ENCODE results near the gene ZNF618.

The ZNF618 gene

GRCh38 chr9:113934167-113934828, 58.2 kb downstream of the ZNF618 start:
- Histone ChIP-seq H2AFZ (ENCODE audit: low read depth, low read length) (no peak overlapping the region), H3K4me2 (ENCODE audit: insufficient read depth, low read length) (no peak overlapping the region), H3K4me3 (ENCODE audit: low read depth in 1 of 2, low read length in 2 of 2) (no peak overlapping the region), H3K79me2 (ENCODE audit: insufficient read depth, low read length) (no peaks in the 10 kb centered on the region), H3K27ac (ENCODE audit: low read length) (no peak overlapping the region), H3K27me3 (ENCODE audit: insufficient read depth, low read length, poor library complexity) (no peaks in the 10 kb centered on the region), H3K9ac (ENCODE audit: low read depth, low read length) (no peak overlapping the region), H3K9me3 (ENCODE audit: insufficient read depth, low read length, severe bottlenecking) (no peaks in the 10 kb centered on the region), H3K4me1 (ENCODE audit: insufficient read depth, low read length) (no peaks in the 10 kb centered on the region), H3K36me3 (ENCODE audit: insufficient read depth, low read length) (no peaks in the 10 kb centered on the region), H4K20me1 (ENCODE audit: insufficient read depth, low read length) (no peaks in the 10 kb centered on the region)
- DNase-seq (no peak), ATAC-seq (ENCODE audit: insufficient read depth, low read depth) (no peak)
- TF ChIP-seq EZH2 (IDR thresholded peaks at IDR 0.05; ENCODE audit: borderline replicate concordance, low read depth, low read length, severe bottlenecking) (no peak), CTCF (IDR thresholded peaks at IDR 0.05; ENCODE audit: borderline replicate concordance, extremely low read depth, low read length, poor library complexity, severe bottlenecking) (no peak)

- Histone ChIP-seq H3K27ac (ENCODE audit: low read length) (no peak overlapping the region), H3K9ac (ENCODE audit: low read depth, low read length) (no peak overlapping the region), H3K4me3 (ENCODE audit: low read depth in 1 of 2, low read length in 2 of 2) (no peak overlapping the region), H3K9me3 (ENCODE audit: insufficient read depth, low read length, severe bottlenecking) (no peaks in the 10 kb centered on the region), H3K4me1 (ENCODE audit: insufficient read depth, low read length) (no peaks in the 10 kb centered on the region), H3K4me2 (ENCODE audit: insufficient read depth, low read length) (no peak overlapping the region), H2AFZ (ENCODE audit: low read depth, low read length) (no peak overlapping the region), H3K36me3 (ENCODE audit: insufficient read depth, low read length) (no peaks in the 10 kb centered on the region), H3K27me3 (ENCODE audit: insufficient read depth, low read length, poor library complexity) (no peaks in the 10 kb centered on the region), H4K20me1 (ENCODE audit: insufficient read depth, low read length) (no peaks in the 10 kb centered on the region), H3K79me2 (ENCODE audit: insufficient read depth, low read length) (no peaks in the 10 kb centered on the region)
- no peak for DNase-seq
- TF ChIP-seq EZH2 (IDR thresholded peaks at IDR 0.05; ENCODE audit: borderline replicate concordance, low read depth, low read length, severe bottlenecking) (no peak), CTCF (IDR thresholded peaks at IDR 0.05; ENCODE audit: borderline replicate concordance, extremely low read depth, low read length, poor library complexity, severe bottlenecking) (no peak)
- no peak for ATAC-seq (ENCODE audit: insufficient read depth, low read depth)
These were observed 58.9 kb downstream of the ZNF618 start for GRCh38 chr9:113934829-113935676.

- H3K9ac ChIP-seq (ENCODE audit: low read depth, low read length): no peak overlapping the region
- no peaks in the 10 kb centered on the region for H4K20me1 ChIP-seq (ENCODE audit: insufficient read depth, low read length)
- no peaks in the 10 kb centered on the region for H3K36me3 ChIP-seq (ENCODE audit: insufficient read depth, low read length)
- H3K9me3 ChIP-seq (ENCODE audit: insufficient read depth, low read length, severe bottlenecking): no peaks in the 10 kb centered on the region
- DNase-seq (no peak), ATAC-seq (ENCODE audit: insufficient read depth, low read depth) (no peak)
- no peaks in the 10 kb centered on the region for H3K79me2 ChIP-seq (ENCODE audit: insufficient read depth, low read length)
- H3K4me2 ChIP-seq (ENCODE audit: insufficient read depth, low read length): no peak overlapping the region
- no peak overlapping the region for H3K27ac ChIP-seq (ENCODE audit: low read length)
- H2AFZ ChIP-seq (ENCODE audit: low read depth, low read length): no peak overlapping the region
- no peak for TF ChIP-seq CTCF (IDR thresholded peaks at IDR 0.05; ENCODE audit: borderline replicate concordance, extremely low read depth, low read length, poor library complexity, severe bottlenecking)
- TF ChIP-seq EZH2 (IDR thresholded peaks at IDR 0.05; ENCODE audit: borderline replicate concordance, low read depth, low read length, severe bottlenecking): no peak
- no peak overlapping the region for H3K4me3 ChIP-seq (ENCODE audit: low read depth in 1 of 2, low read length in 2 of 2)
- H3K4me1 ChIP-seq (ENCODE audit: insufficient read depth, low read length): no peaks in the 10 kb centered on the region
- H3K27me3 ChIP-seq (ENCODE audit: insufficient read depth, low read length, poor library complexity): no peaks in the 10 kb centered on the region
These were observed 59.7 kb downstream of the ZNF618 start for GRCh38 chr9:113935677-113936380.
